ENCODE data around the gene PHF21B.
"Not testable (repeated sequence)": the region's sequence is repeated elsewhere in the genome, so short reads cannot be mapped to it uniquely, and the experiment has no call there.

PHF21B gene

GRCh38 chr22:44862981-44863860, 146.6 kb downstream of the PHF21B start:
- no peak for DNase-seq

- no peak for DNase-seq
Observed at GRCh38 chr22:44862281-44862680, 147.5 kb downstream of the PHF21B start.

GRCh38 chr22:44861245-44861644, 148.6 kb downstream of the PHF21B start:
- DNase-seq, result no peak

- DNase-seq, result no peak
Observed at GRCh38 chr22:44860311-44860710, 149.5 kb downstream of the PHF21B start.

- DNase-seq, result no peak
Observed at GRCh38 chr22:44859641-44860040, 150.2 kb downstream of the PHF21B start.

GRCh38 chr22:44858819-44859218, 151.0 kb downstream of the PHF21B start:
- not testable (repeated sequence) for DNase-seq

- no peak for DNase-seq
Observed at GRCh38 chr22:44855855-44856254, 153.9 kb downstream of the PHF21B start.

- DNase-seq, result not testable (repeated sequence)
Observed at GRCh38 chr22:44854641-44855040, 155.2 kb downstream of the PHF21B start.

- no peak for DNase-seq
Observed at GRCh38 chr22:44850946-44851345, 158.9 kb downstream of the PHF21B start.

- no peak for DNase-seq
Observed at GRCh38 chr22:44848791-44849420, 160.9 kb downstream of the PHF21B start.

GRCh38 chr22:44848296-44848741, 161.5 kb downstream of the PHF21B start:
- no peak for DNase-seq

GRCh38 chr22:44847892-44848291, 161.9 kb downstream of the PHF21B start:
- DNase-seq, result no peak

GRCh38 chr22:44847380-44847779, 162.4 kb downstream of the PHF21B start:
- DNase-seq, result no peak

GRCh38 chr22:44846726-44847275, 163.0 kb downstream of the PHF21B start:
- DNase-seq, result no peak

- DNase-seq, result no peak
Observed at GRCh38 chr22:44845796-44846720, 163.7 kb downstream of the PHF21B start.

GRCh38 chr22:44845191-44845590, 164.6 kb downstream of the PHF21B start:
- DNase-seq, result no peak

- DNase-seq, result no peak
Observed at GRCh38 chr22:44842417-44842816, 167.4 kb downstream of the PHF21B start.

- DNase-seq, result no peak
Observed at GRCh38 chr22:44840611-44841322, 169.0 kb downstream of the PHF21B start.

GRCh38 chr22:44839721-44840120, 170.1 kb downstream of the PHF21B start:
- no peak for DNase-seq

- no peak for DNase-seq
Observed at GRCh38 chr22:44839061-44839460, 170.7 kb downstream of the PHF21B start.

- DNase-seq, result no peak
Observed at GRCh38 chr22:44838316-44839016, 171.3 kb downstream of the PHF21B start.

All from AML-193 (cell line).